Amniotic epithelial cell (primary cell): ENCODE data around the gene LSM2.
"Not testable (repeated sequence)": the region's sequence is repeated elsewhere in the genome, so short reads cannot be mapped to it uniquely, and the experiment has no call there.

Experiments used
- DNase-seq: peaks from one replicate; pipeline ENCODE4 v3.0.0-alpha.2; 2010; ENCODE audit warnings: low read depth

The LSM2 gene

DNA sequence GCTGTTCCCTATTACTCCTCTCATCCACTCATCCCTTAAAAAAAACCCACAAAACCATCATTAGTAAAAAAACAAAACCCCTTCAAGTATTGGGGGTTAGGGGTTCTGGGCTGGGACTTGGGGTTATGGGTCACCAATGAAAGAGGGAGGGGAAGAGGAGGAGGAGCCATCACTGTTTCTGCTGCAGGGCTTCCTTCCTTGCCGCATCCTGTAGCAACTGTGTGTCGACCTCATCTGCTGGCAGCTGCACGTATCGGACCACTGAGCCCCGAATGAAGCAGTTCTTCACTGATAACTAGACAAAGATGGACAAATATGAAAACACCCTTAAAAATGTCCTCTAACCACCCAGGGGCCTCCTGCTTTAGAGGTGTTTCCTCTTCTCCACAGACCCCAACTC lies 9.2 kb downstream of the LSM2 start:
- no peak for DNase-seq

DNA sequence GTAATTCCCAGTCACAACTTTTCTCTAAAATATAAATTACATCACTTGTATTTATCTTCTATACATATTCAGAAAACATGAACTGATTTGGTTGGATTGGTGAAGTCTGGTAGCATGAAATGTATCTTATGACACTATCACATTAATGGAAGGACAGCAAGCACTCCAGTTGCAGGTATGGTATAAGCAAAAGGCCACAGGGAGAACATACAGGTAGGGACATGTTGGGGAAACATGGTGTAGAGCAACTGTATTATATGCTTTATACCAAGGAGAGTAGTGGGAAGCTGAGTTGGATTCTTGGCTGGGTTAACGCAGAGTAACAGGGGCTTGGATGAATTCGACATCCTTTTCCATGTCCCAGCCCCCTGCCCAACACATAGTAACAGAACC lies 9.8 kb downstream of the LSM2 start:
- no peak for DNase-seq

DNA sequence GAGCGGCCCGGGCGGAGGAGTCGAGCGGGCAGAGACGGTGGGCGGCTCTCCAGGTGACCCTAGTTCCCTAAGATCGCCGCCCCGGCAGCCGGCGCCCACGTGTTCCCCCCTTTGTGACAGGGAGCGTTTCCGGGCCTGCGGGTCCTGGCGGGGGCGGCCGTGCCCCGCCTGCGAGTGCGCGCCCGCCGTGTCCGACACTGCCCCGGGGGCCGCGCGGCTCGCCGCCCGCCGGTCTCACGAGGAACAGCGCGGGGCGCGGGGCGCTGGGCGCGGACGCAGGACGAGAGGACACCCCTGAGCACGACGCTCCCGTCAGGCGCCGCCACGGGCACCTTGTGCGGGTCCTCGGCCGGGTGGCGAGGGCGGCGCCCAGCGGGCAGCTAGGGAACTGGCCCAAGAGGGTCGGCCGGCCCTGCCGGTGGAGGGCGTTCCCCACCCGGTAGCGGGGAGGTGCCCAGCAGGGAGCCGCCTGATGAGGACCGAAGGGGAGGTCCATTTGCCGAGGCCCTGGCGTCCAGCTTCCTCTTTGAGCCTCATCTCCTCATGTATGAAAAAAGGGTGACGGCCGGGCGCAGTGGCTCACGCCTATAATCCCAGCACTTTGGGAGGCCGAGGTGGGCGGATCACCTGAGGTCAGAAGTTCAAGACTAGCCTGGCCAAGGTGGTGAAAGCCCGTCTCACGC lies 11.0 kb downstream of the LSM2 start, which contains the start of gene VARS1:
Gene VARS1 (minus strand): TSS at position 137 of the 683 bp plus-strand sequence. CDS start 535 bp downstream, outside the sequence.
- peak; percentile 87 for DNase-seq

DNA sequence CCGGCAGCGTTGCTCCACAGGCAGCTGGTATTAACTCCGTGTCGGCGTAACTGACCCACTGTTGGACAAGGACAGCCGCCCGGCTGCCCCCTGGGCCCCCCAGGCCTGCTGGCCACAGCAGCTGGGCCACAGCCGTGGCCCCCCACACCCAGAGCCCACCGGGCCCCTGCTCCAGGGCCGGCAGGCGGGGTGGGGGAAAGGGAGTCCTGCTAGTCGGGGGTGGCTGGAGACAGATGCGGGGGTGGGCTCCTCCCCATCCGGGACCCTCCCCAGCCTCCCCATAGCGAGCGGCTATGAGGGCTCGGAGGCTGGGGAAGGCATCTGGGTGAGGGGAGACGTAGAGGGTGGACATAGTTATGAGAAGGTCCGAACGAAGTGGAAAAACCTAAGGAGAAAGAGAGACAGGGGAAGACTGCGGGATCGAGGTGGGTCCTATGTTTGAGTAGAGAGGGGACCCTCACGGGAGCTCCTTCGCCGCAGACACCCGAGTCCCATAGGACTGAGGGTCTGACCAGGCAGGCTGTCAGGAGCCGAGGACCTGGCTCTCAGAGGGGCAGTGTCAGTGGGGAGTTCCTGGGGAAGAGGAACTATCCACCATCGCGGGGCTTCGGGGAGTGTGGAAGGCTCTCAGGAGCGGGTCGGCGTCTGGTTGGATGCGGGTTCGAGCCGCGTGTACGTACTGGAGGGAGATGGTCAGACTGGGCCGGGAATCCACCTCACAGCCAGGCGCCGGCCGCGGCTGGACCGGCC lies 11.7 kb downstream of the LSM2 start:
- no peak for DNase-seq

DNA sequence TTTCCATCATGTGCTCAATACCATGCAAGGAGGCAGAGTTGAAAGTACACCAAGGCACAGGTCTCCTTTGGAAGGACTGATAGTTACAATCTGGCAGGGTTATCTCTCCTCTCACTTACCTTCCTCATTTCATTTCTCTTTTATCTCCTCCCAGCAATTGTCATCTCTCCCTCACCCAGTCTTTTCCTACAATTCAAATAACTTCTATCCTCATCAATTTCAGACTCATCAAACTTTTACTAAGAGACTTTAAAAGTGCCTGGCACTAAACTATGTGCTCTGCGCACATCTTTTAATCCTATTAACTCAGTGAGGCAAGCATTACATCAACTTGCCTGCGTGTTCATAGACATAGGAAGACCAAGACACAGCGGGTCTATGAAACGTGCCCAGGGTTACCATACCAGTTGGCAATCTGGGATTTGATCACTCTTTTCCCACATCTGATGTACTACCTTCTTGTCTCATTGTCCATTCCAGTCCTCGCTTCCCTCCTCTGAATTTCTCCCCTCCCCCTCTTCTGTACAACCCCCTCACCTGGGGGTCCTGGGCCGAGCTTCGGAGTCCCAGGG lies 12.4 kb downstream of the LSM2 start:
- peak; percentile 52 for DNase-seq

DNA sequence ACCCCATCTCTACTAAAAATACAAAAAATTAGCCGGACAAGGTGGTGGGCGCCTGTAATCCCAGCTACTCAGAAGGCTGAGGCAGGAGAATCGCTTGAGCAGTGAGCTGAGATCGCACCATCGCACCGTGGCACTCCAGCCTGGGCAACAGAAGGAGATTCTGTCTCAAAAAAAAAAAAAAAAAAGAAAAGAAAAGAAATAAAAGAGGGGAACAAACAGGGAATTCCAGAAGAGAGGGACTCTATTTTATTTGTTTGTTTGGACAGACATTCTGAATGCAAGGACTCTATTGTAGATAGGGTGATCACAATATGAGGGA lies 12.9 kb downstream of the LSM2 start:
- not testable (repeated sequence) for DNase-seq

DNA sequence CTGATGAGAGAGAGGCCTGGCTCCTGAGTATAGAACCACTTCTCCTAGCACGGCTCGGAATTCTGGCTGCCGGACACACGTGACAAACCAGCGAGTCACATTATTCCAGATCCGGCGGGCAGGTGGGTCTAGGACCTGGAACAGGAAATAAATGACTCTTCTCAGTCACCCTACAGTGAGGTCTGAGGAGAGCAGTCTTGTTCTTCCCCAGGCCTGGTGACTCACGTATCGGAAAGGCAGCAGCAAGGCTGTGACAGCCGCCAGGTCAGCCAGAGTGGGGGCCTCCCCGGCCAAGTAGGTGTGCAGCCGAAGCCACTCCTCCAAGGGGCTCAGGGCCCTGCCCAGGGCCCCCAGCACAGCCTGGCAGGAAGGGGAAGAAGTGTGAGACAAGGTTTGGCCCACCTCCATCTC lies 14.0 kb downstream of the LSM2 start:
- peak; percentile 33 for DNase-seq

DNA sequence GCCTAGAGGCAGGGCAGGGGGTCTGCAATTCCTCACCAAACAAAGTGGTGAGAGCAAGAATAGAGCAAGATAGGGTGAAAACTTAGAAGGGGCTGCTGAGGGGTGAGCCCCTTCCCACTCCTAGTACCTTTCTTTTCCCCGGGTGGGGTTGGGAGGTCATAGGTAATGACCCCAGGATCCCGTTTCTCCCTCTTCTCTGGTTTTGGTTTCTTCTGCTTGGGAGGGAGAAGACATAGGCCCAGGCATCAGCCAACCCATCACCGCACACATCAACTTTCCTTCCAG lies 14.7 kb downstream of the LSM2 start:
- no peak for DNase-seq

DNA sequence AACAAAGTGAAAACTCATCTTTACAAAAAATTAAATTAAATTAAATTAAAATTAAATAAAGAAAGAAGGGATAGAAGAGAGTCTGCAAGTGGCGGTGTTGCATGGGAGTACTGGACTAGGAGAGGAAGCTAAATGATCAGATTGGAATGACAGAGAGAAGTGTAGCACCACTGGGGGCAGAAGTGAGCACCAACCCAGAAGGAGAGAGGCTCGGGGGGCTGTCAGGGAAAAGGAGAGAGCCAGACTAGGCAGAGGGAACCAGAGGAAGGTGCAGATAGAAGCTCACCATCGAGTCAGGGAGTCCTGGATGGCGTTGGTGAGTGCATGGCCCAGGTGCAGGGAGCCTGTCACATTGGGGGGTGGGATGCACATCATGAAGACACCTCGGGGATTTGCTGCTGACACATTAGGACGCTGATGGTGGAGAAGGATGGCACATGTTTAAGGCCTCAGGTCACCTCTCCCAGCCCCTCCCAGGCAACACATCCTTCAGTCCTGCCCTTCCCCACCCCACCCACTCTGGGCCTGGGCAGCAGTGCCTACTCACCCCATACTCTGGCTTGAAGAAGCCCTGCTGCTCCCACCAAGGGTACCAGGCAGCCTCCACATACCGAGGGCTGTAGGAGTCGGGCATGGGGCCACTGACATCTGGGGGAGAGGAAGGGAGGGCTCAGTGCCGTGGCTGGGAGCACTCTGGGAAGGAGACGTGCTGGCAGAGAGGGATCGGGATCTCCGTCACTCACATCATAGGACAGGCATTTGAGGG lies 15.3 kb downstream of the LSM2 start:
- DNase-seq, result no peak

DNA sequence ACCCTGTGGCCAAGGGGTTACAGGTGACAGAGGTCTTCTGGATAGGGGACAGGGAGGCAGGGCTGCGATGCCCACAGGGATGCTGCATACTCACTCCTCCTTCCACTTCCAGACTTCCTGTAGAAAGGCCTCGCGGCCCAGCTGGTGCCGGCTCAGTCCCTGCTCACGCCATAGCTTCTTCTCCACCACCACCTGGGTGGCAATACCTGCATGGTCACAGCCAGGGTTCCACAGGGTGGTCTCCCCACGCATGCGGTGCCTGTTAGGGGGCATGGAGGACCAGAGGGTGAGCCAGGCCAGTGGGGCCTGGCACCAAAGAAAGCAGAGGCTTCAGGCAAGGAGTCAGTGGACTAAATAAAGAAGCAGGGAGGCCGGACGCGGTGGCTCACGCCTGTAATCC lies 21.3 kb downstream of the LSM2 start:
- no peak for DNase-seq

DNA sequence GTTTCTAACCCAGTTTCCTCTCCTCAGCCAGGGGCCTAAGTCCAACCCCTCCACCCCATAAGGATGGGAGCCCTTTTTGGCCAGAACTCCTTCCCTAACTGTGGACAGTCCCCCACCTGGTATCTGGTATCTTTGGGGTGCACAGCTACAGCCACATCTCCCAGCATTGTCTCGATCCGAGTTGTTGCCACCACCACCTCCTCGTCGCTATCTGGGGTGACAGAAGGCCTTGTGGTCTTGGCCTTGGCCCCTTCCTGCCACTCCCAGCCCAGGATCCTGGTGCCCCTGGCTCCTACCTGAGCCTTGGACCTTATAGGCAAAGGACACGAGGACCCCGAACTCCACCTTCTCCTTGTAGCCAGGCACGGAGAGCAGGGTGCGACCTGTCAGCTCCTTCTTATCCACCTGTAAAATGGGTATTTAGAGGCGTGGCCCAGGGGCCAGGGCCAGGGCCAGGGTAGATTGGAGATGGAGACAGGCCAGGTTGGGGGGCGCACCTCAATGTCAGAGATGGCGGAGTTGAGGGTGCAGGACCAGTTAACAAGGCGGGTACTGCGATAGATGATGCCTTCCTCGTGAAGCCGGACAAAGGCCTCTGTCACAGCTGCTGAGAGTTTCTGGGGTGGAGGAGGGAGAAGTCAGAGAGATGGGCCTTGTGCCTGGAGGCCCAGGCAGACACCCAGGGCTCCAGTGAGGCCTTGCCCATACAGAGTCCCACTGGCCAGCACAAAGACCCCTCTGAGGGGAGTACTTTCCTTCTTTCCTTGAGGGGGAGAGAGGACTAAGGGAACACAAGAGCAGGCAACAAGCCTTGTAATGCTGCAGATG lies 22.5 kb downstream of the LSM2 start:
- DNase-seq, result no peak

DNA sequence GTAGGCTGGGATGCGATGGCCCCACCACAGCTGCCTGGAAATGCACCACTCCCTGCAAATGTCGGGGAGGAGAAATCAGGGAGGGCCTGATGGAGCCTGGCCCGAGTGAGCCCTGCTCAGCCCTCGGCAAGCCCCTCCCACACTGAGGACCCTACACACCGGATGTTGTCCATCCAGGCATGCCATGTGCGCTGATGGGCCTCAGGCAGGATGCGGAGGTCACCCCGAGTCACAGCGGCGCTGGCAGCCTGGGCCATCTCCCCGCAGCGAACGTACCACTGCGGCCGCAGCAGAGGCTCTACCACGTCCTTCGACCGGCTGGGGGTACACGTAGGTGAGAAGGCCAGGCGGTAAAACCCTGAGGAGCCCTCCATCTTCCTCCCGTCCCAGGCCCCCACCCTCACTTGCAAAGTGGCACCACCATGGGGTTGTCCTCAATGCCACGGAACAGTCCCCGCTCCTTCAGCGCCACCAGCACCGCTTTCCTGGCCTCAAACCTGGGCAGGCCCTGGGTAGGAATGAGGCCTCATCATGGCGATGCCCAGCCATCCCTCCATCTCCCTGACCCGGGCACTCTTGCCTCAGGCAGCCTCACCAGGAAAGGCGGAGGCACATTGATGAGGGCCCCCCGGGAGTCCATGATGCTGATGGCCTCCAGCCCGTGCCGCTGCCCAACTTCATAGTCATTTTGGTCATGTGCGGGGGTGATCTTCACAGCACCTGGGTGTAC lies 24.5 kb downstream of the LSM2 start:
- no peak for DNase-seq

DNA sequence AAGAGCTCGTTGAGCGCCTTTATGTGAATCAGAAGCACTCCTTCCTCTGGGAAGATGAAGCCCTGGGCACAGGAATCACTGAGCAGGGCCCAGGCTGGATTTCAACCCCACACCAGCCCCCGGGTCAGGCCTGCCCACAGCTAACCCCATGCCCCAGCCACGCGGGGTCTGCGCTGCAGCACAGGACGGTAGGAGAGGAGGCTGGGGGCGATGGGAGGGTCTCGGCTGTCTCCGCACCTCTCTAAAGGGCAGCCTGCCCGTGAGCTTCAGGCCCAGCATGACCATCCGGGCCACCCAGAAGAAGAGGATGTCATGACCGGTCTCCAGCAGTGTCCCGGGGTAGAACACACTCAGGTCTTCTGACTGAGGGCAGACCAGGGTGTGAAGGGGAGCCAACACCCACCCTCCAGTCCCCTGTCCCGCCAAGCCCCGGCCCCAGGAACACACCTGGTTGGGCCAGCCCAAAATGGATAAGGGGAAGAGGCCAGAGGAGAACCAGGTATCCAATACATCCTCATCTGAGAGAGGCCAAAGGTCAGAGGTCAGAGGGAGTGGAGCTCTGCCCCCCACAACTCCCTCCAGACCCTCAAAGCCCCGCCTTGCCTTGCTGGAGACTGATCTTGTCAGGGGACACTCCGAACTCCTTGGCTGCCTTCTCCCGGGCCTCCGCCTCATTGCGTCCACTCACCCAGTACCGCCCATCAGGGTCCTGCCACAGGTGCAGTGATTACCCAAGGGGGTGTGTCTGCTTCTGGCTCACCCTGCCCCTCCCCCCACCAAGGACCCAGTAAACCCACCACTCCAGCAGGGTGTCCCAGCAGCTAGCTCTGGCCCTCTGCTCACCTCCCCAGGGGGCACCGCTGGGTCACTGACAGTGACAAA lies 25.3 kb downstream of the LSM2 start:
- DNase-seq, result no peak

DNA sequence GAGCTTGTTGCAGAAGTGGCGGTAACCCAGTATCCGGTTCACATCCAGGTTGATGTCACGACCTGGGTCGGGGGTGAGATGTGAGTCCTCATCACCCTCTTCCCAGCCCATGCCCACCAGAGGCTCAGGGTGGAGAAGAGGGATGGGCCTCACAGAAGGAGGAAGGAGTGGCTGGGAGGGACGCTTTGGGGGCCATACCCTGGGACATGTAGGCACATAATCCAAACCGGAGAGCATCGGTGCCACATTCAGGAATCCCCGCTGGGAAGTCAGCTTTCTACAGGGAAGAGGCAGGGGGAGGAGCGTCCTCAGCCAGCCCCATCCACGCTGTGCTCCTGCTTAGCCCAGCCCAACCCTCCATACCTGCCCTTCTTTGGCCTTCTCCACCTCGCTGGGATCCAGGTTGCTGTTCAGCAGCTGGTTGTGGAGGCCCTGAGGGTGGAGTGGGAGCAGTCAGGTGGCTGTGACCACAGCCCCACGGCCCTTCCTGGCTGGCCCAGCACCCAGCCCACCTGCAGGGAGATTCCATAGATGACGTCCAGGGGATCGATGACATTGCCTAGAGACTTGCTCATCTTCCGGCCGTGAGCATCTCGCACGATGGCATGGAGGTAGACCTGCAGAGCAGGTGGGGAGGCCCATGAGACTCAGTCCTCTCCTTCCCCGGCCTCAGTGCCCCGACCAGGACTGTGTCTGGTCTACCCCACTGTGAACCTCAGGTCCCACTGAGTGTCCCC lies 26.1 kb downstream of the LSM2 start:
- no peak for DNase-seq

DNA sequence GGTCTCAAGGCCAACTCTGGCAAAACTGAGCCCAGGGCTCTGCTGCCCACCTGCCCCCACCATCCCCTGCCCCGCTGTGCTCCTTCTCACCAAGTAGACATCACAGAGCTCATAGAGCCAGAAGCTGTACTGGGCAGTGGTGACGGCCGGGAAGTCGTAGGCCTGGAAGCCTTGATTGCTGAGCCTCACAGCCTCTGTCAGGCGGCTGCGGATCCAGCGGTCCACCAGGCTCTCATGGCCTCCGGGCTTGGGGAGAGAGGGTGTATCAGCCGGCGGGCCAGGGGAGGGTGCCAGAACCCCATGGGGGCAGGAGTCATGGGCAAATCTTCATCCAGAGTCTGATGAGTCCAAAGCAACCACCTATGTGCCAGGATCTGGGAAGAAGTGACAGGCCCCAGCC lies 26.9 kb downstream of the LSM2 start:
- DNase-seq, result no peak

DNA sequence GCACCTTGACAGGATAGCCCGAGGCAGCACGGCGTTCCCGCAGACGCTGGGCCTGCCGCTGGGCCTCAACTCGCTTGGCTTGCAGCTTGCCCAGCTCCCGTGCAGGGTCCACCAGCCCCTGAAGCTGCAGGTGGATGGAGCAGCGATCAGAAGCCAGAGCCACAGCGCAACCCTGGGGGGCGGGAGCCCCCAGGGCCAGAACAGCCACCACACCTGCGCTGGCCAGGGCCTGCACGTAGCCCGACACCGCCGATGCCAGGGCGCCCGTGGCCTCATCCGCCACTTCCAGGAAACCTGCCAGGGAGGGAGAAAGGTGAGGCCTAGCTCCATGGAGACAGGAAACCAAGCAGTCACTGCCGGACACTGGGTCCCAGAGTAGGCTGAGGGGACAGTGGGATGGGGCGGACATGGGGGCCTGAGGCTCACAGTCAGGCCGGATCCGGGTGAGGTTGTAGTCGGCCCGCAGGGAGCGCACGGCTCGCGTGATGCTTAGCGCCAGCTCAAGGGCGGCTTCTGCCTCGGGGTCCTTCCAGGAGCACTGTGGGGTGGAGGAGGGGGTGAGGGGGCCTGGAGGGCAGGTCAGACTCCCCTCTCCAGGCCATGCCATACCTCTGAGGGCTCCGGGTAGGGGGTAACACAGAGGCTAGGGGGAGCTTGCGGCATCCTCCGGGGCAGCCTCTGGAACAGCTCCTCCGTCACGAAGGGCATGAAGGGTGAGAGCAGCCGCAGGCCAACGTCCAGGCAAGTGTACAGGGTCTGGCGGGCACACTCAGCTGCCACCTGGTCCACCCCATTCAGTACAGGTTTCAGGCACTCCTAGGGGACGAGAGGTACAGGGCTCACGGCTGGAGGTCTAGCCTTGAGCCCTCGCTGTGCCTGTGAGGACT lies 27.5 kb downstream of the LSM2 start:
- no peak for DNase-seq

DNA sequence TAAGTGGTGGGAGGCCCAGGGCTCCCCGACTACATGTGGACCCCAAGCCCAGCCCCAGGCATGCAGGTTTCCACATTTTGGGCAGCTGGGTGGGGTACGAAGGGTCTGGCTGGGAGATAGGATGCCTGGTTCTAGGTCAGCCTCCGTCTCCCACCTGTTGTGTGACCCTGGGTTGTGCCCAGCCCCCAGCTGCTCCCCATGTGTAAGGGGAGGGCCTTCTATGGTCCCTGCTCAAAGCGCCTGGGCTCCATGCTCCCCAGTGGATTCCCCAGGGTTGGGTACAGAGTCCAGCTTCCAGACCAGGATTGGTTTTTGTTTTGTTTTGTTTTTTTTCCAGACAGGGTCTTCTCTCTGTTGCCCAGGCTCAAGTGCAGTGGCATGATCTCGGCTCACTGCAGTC lies 28.6 kb downstream of the LSM2 start:
- no peak for DNase-seq

DNA sequence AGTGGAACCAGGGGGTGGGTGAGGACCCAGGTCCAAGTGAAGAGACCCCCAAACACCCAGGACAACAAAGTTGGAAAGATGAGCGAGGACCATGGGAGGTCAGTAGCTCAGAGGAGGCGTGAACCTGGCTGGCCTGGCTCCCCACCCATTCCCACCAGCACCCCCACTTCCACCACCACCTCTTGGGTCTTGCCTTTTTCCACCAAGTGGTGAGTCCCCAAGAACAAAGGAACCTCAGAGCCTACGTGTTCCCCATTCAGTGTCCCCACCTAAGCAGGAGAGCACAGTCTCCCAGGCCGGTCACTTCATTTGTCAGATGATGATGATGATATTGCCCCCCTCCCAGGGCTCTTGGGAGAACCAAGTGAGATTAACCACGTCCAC lies 29.1 kb downstream of the LSM2 start:
- no peak for DNase-seq
